Measurements from ENCODE around the gene GRM2.

DNA sequence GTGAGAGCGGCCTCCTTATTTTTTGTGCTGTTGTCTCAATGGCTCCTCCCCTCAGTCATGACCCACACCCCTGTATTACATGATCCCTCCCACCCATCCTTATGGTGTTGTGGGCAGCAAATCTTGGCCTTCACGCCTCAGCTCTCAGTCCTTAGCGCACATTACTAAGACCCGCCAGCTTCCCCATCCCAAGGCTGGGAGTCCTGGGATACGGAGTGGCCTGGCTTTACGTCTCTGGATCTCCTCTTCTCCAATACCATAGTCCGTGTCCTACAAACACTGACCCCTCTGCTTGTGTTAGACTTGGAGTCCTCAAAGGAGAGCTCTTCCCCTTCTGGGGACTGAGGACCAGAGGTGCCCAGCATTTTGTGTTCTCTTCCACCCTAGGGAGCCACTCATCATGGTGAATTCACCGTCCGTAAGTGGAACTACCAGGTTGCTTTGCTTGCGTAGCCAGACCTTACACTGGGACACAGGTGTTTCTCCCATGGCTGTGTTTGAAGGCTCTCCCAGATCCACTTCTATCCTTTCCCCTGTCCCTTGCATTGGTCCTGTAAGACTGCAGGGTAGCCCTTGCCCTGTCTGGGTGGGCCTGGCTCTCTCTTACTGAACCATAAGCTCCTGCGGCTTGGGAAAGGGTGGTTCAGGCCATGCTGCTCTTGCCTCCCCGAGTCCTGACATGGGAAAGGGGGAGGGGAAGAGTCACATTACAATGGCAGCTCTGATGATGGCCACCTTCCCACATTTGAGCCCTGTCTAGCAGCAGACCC is 13.6 kb downstream of the GRM2 start:
- no peak for TF ChIP-seq EP300 (IDR thresholded peaks at IDR 0.05)
- no peak for TF ChIP-seq POLR2A (IDR thresholded peaks at IDR 0.05)
